ENCODE results near the gene CYGB.
A peak's percentile ranks its signal among the peaks of the same experiment; 100 is the strongest.

CYGB gene

DNA sequence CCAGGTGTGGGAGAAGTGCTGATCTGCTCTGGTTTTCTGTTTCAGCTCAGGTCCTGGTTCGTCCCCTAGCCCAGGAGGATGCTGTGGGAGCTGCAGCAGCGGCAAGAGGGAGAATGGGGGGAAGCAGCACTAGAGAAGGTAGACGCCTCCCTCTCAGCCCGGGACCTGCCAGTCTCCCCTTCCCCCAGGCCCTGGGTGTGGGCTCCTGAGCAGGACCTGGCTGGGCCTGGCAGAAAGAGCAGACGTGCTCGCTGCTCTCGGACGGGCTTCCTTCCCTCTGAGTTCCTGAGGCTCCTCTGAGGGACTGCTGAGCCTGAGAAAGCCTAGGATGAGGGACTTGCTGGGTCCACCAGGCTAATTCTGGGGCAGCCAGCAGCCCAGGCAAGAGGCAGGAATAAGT is 5.5 kb upstream of the CYGB start:
- H3K36me3 ChIP-seq (ENCODE audit: low read depth): no peaks in the 10 kb centered on the region
- TF ChIP-seq, protein P1, sequence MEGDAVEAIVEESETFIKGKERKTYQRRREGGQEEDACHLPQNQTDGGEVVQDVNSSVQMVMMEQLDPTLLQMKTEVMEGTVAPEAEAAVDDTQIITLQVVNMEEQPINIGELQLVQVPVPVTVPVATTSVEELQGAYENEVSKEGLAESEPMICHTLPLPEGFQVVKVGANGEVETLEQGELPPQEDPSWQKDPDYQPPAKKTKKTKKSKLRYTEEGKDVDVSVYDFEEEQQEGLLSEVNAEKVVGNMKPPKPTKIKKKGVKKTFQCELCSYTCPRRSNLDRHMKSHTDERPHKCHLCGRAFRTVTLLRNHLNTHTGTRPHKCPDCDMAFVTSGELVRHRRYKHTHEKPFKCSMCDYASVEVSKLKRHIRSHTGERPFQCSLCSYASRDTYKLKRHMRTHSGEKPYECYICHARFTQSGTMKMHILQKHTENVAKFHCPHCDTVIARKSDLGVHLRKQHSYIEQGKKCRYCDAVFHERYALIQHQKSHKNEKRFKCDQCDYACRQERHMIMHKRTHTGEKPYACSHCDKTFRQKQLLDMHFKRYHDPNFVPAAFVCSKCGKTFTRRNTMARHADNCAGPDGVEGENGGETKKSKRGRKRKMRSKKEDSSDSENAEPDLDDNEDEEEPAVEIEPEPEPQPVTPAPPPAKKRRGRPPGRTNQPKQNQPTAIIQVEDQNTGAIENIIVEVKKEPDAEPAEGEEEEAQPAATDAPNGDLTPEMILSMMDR (IDR thresholded peaks at IDR 0.05; ENCODE audit: poor library complexity, severe bottlenecking): no peak
- ATAC-seq (ENCODE audit: low read depth) (no peak), DNase-seq (ENCODE audit: low spot score) (no peak)
- H3K9me3 ChIP-seq (ENCODE audit: severe bottlenecking): no peaks in the 10 kb centered on the region
- no peak overlapping the region for H3K27ac ChIP-seq (ENCODE audit: poor library complexity, severe bottlenecking)
- no peak overlapping the region for H3K4me3 ChIP-seq (ENCODE audit: severe bottlenecking)
- peaks cover 32% of the 10 kb centered on the region for H3K4me1 ChIP-seq (ENCODE audit: insufficient read depth, poor library complexity, severe bottlenecking)
- H3K27me3 ChIP-seq (ENCODE audit: insufficient read depth, poor library complexity, severe bottlenecking): no peaks in the 10 kb centered on the region

DNA sequence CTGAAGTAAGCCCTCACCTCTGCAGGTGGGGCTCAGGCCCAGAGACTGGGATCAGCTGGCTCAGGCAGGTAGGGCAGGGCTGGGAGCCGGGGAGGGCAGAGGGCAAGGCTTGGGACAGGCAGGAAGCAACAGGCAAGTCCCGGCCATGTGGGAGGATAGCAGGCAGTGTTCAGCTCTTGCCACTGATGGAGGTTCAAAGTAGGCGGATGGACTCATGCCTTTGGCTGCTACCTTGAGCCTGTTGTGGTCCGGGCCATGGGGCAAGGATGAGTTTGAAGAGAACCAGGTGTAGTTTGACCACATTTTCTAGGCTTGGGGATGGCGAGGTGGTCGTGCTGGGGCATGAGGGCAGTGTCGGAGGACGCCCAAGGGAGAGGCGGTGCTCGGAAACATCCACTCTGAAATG is 5.1 kb upstream of the CYGB start:
- no peaks in the 10 kb centered on the region for H3K36me3 ChIP-seq (ENCODE audit: low read depth)
- ATAC-seq (ENCODE audit: low read depth): no peak
- DNase-seq (ENCODE audit: low spot score): no peak
- no peak overlapping the region for H3K27ac ChIP-seq (ENCODE audit: poor library complexity, severe bottlenecking)
- peaks cover 28% of the 10 kb centered on the region for H3K4me1 ChIP-seq (ENCODE audit: insufficient read depth, poor library complexity, severe bottlenecking)
- TF ChIP-seq, protein P1 (IDR thresholded peaks at IDR 0.05; ENCODE audit: poor library complexity, severe bottlenecking): no peak
- no peaks in the 10 kb centered on the region for H3K9me3 ChIP-seq (ENCODE audit: severe bottlenecking)
- no peaks in the 10 kb centered on the region for H3K27me3 ChIP-seq (ENCODE audit: insufficient read depth, poor library complexity, severe bottlenecking)
- H3K4me3 ChIP-seq (ENCODE audit: severe bottlenecking): no peak overlapping the region

GRCh38 chr17:76541739-76542454 is 4.4 kb upstream of the CYGB start:
- DNase-seq (ENCODE audit: low spot score): no peak
- Histone ChIP-seq H3K4me3 (ENCODE audit: severe bottlenecking) (no peak overlapping the region), H3K4me1 (ENCODE audit: insufficient read depth, poor library complexity, severe bottlenecking) (peaks cover 21% of the 10 kb centered on the region), H3K27ac (ENCODE audit: poor library complexity, severe bottlenecking) (peak overlapping the region; percentile 51), H3K36me3 (ENCODE audit: low read depth) (no peaks in the 10 kb centered on the region), H3K27me3 (ENCODE audit: insufficient read depth, poor library complexity, severe bottlenecking) (no peaks in the 10 kb centered on the region), H3K9me3 (ENCODE audit: severe bottlenecking) (no peaks in the 10 kb centered on the region)
- TF ChIP-seq, protein P1 (IDR thresholded peaks at IDR 0.05; ENCODE audit: poor library complexity, severe bottlenecking): no peak
- no peak for ATAC-seq (ENCODE audit: low read depth)

GRCh38 chr17:76540381-76541300 is 3.1 kb upstream of the CYGB start:
- DNase-seq (ENCODE audit: low spot score): peak; percentile 95
- Histone ChIP-seq H3K27me3 (ENCODE audit: insufficient read depth, poor library complexity, severe bottlenecking) (no peaks in the 10 kb centered on the region), H3K36me3 (ENCODE audit: low read depth) (no peaks in the 10 kb centered on the region), H3K27ac (ENCODE audit: poor library complexity, severe bottlenecking) (peak overlapping the region; percentile 51), H3K9me3 (ENCODE audit: severe bottlenecking) (no peaks in the 10 kb centered on the region), H3K4me3 (ENCODE audit: severe bottlenecking) (no peak overlapping the region), H3K4me1 (ENCODE audit: insufficient read depth, poor library complexity, severe bottlenecking) (peaks cover 9% of the 10 kb centered on the region)
- TF ChIP-seq, protein P1 (IDR thresholded peaks at IDR 0.05; ENCODE audit: poor library complexity, severe bottlenecking): no peak
- ATAC-seq (ENCODE audit: low read depth): peak; percentile 94

Measured in RWPE2 (cell line).